Endothelial cell (in vitro differentiated cells): Measurements from ENCODE around the gene SLC35A4. TPM values are rescaled to one million over a fixed set of nuclear protein-coding genes. Genes with fewer than 3 reads are reported as not detected.

Experiments used
- DNase-seq: peaks from one replicate; pipeline ENCODE4 v3.0.0; 2021; ENCODE audit warnings: low spot score
- H3K27ac Mint-ChIP-seq: one replicate; pipeline ENCODE4 v1.8.0; 2021; ENCODE audit warnings: mixed read lengths, inconsistent platforms; ENCODE audit not compliant: unreplicated experiment
- H3K27me3 Mint-ChIP-seq: one replicate; pipeline ENCODE4 v1.8.0; 2021; ENCODE audit warnings: mild to moderate bottlenecking, moderate library complexity, mixed read lengths, inconsistent platforms; ENCODE audit not compliant: unreplicated experiment
- H3K36me3 Mint-ChIP-seq: one replicate; pipeline ENCODE4 v1.8.0; 2021; ENCODE audit warnings: mild to moderate bottlenecking, low read depth, mixed read lengths, inconsistent platforms; ENCODE audit not compliant: unreplicated experiment
- H3K4me1 Mint-ChIP-seq: one replicate; pipeline ENCODE4 v1.8.0; 2021; ENCODE audit warnings: mild to moderate bottlenecking, mixed read lengths, inconsistent platforms; ENCODE audit not compliant: unreplicated experiment
- H3K4me3 Mint-ChIP-seq: one replicate; pipeline ENCODE4 v1.8.0; 2021; ENCODE audit warnings: mild to moderate bottlenecking, mixed read lengths, inconsistent platforms; ENCODE audit not compliant: unreplicated experiment
- H3K9me3 Mint-ChIP-seq: one replicate; pipeline ENCODE4 v1.8.0; 2021; ENCODE audit warnings: mixed read lengths, inconsistent platforms; ENCODE audit not compliant: unreplicated experiment
- total RNA-seq: library from RNA; stranded (reverse); fragmentation: NEBNext Ultra II Directional; extraction: Animal tissue kit (Norgen Biotek cat#: 25700); gene quantifications from one replicate; pipeline ENCODE4 v1.2.1, GENCODE V29; 2021; ENCODE audit not compliant: unreplicated experiment
- TF ChIP-seq, protein P1 (sequence below): fragments of 200-600 bp; sonication (generic); IDR thresholded peaks from one replicate; pipeline ENCODE4 v1.5.0; 2021; ENCODE audit warnings: antibody characterized with exemption; ENCODE audit not compliant: unreplicated experiment

Gene SLC35A4
- total RNA-seq, 1 donor from 2014 or later: 91.2 TPM

DNA sequence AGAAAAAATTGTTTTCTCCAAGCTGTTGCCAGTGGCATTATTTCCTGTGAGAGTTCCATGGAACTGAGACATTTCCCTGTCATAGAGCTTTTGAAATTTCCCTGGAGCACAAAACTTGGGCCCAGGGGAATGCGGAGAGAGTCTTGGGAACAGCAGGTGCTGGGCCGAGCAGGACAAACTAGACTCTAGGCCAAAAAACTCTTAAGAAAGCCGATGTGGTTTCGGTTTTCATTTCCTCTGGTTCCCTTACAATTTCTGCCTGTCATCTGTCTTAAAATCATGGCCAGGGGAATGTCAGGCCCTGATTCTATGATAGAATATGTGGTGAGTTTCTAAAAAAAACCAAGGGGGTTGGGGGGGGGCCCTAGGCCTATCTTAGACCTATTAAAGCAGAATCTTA, 4.6 kb downstream of the SLC35A4 start:
- Mint-ChIP-seq H3K9me3 (no peaks in the 10 kb centered on the region), H3K36me3 (peaks cover 46% of the 10 kb centered on the region), H3K27me3 (peaks cover 22% of the 10 kb centered on the region), H3K27ac (no peak overlapping the region), H3K4me3 (no peak overlapping the region), H3K4me1 (peaks cover 15% of the 10 kb centered on the region)
- TF ChIP-seq, protein P1, sequence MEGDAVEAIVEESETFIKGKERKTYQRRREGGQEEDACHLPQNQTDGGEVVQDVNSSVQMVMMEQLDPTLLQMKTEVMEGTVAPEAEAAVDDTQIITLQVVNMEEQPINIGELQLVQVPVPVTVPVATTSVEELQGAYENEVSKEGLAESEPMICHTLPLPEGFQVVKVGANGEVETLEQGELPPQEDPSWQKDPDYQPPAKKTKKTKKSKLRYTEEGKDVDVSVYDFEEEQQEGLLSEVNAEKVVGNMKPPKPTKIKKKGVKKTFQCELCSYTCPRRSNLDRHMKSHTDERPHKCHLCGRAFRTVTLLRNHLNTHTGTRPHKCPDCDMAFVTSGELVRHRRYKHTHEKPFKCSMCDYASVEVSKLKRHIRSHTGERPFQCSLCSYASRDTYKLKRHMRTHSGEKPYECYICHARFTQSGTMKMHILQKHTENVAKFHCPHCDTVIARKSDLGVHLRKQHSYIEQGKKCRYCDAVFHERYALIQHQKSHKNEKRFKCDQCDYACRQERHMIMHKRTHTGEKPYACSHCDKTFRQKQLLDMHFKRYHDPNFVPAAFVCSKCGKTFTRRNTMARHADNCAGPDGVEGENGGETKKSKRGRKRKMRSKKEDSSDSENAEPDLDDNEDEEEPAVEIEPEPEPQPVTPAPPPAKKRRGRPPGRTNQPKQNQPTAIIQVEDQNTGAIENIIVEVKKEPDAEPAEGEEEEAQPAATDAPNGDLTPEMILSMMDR: no peak
- no peak for DNase-seq

DNA sequence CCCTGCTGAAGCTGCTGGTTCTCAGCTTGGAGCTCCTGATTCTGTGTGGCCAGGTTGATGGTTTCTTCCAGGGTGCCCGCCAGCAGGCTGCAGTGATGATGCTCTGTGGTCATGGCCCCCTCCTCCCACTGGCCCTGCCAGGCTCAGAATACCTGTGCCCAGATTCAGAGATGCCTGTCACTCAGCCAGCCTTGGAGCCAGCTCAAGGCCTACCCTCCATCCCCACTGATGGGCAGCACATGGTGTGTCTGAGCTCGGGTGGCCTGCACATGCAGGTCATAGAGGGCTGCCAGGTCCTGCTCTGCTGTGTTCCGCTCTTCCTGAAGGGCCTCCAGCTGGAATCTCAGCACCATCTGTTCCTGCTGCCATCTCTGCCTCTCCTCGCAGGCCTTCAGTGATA, 5.4 kb downstream of the SLC35A4 start:
- peaks cover 10% of the 10 kb centered on the region for H3K4me1 Mint-ChIP-seq
- no peak for DNase-seq
- H3K27ac Mint-ChIP-seq: no peak overlapping the region
- peak overlapping the region; percentile 72 for H3K4me3 Mint-ChIP-seq
- H3K9me3 Mint-ChIP-seq: no peaks in the 10 kb centered on the region
- peaks cover 16% of the 10 kb centered on the region for H3K27me3 Mint-ChIP-seq
- TF ChIP-seq, protein P1: no peak
- H3K36me3 Mint-ChIP-seq: peaks cover 44% of the 10 kb centered on the region

DNA sequence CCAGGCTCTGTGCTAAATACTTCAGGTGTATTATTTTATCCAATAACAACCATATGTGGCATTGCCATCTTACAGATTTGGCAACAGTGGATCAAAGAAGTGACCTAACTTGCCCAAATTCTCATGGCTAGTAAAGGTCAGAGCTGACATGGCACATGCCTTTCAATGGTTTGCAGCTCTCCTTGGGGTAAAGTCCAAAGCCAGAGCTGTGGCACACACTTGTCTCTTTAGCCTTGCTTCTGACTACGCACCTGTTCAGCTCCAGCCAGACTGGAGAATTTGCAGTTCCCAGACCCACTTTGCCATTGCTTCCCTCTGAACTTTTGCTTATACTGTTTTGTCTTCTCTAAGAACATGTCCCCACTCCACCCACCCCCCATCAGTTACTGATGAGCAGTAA, 5.9 kb downstream of the SLC35A4 start:
- TF ChIP-seq, protein P1: no peak
- Mint-ChIP-seq H3K9me3 (no peaks in the 10 kb centered on the region), H3K27ac (no peak overlapping the region), H3K36me3 (peaks cover 41% of the 10 kb centered on the region), H3K4me3 (peak overlapping the region; percentile 72), H3K27me3 (peaks cover 12% of the 10 kb centered on the region), H3K4me1 (peaks cover 7% of the 10 kb centered on the region)
- DNase-seq: no peak

DNA sequence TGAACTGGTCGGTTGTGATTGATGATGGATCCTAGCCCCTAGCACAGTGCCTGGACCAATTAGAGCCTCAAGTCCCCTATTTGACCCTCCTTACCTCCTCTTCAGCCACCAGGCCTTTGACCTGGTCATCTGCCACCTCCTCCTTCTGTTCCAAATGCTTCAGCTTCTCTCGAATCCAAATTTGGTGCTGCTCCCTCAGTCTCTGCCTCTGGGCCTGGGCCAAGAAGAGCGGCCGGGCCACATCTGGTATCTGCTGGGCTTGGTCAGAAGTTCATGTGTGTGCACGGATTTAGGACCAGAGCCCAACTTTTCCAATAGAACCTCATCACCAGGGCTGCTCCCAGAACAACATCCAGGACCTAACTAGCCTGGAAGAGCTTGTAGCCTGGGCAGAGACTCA, 6.5 kb downstream of the SLC35A4 start:
- Mint-ChIP-seq H3K9me3 (no peaks in the 10 kb centered on the region), H3K4me1 (peaks cover 3% of the 10 kb centered on the region), H3K27me3 (peaks cover 12% of the 10 kb centered on the region), H3K27ac (no peak overlapping the region), H3K36me3 (peaks cover 37% of the 10 kb centered on the region), H3K4me3 (no peak overlapping the region)
- TF ChIP-seq, protein P1: no peak
- DNase-seq: no peak

DNA sequence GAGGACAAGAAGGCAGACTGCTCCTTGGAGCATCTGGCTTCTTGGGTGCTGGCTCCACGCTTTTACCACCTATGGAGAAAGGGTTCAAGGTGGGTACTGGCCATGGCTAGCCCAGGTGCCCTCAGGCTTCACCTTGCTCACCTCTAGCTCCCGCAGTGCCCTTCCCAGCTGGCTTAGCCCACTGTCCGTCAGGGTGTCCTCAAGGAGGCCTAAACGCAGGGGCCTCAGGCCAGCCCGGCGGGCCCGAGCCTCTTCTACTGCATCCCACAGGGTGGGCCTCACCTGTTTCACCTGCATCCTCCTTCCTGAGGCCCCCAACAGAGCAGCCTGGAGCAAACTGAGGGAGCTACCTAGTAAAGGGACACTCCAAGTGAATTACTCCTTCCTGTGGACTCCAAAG, 9.1 kb downstream of the SLC35A4 start:
- peaks cover 21% of the 10 kb centered on the region for H3K36me3 Mint-ChIP-seq
- TF ChIP-seq, protein P1: no peak
- no peak overlapping the region for H3K4me3 Mint-ChIP-seq

More for the DNA sequence above, 9.1 kb downstream of the SLC35A4 start:
- DNase-seq: no peak
- Mint-ChIP-seq H3K4me1 (peaks cover 6% of the 10 kb centered on the region), H3K27ac (no peak overlapping the region), H3K27me3 (peaks cover 9% of the 10 kb centered on the region), H3K9me3 (no peaks in the 10 kb centered on the region)
